ENCODE results near the gene ENPP6.

GRCh38 chr4:184145596-184145995 lies 72.1 kb downstream of the ENPP6 start:
- TF ChIP-seq CTCF (IDR thresholded peaks at IDR 0.05) (no peak), POLR2A (IDR thresholded peaks at IDR 0.05) (no peak), POLR2AphosphoS5 (IDR thresholded peaks at IDR 0.05) (no peak), EP300 (IDR thresholded peaks at IDR 0.05) (no peak)
